H1 (cell line): ENCODE results near the gene RPUSD4. TPM values are rescaled to one million over a fixed set of nuclear protein-coding genes. Genes with fewer than 3 reads are reported as not detected.

Experiments used
- FOSL1 ChIP-seq: IDR thresholded peaks from 2 replicates; pipeline ENCODE4 v1.6.1; 2011; ENCODE audit warnings: mild to moderate bottlenecking, low read depth, low read length, moderate library complexity; ENCODE audit not compliant: insufficient read depth
- GTF2F1 ChIP-seq: IDR thresholded peaks from 2 replicates; pipeline ENCODE4 v1.6.1; 2012; ENCODE audit warnings: low read depth, low read length, improper control_type of control experiment, borderline replicate concordance
- HDAC2 ChIP-seq, 2 experiments: fragments of 300-600 bp in 1 of 2; sonication (generic) in 1 of 2; IDR thresholded peaks; 2 replicates each; pipeline ENCODE4 v1.6.1; 2011 to 2012; ENCODE audit warnings: low read depth in 2 of 2, low read length in 2 of 2, mild to moderate bottlenecking in 2 of 2, moderate library complexity in 2 of 2, borderline replicate concordance in 1 of 2, inconsistent platforms in 1 of 2
- MAFK ChIP-seq: IDR thresholded peaks from 2 replicates; pipeline ENCODE4 v1.6.1; 2012; ENCODE audit warnings: low read depth, mild to moderate bottlenecking, improper control_type of control experiment, low read length
- POLR2A ChIP-seq, 2 experiments: IDR thresholded peaks; 1 replicate in 1 of 2; 2 replicates in 1 of 2; pipeline ENCODE4 v1.6.1; 2011; ENCODE audit warnings: low read depth in 2 of 2, low read length in 2 of 2, mild to moderate bottlenecking in 2 of 2; ENCODE audit errors: control extremely low read depth in 1 of 2
- USF2 ChIP-seq: IDR thresholded peaks from 2 replicates; pipeline ENCODE4 v1.6.1; 2011; ENCODE audit warnings: low read length, improper control_type of control experiment
- polyA plus RNA-seq, 7 experiments: library from polyadenylated mRNA; depleted of rRNA in 3 of 7; stranded (reverse) in 5 of 7; unstranded in 2 of 7; fragments of >200 nt in 5 of 7; fragments of 200-250 nt in 2 of 7; gene quantifications; 1 replicate in 5 of 7; 2 replicates in 1 of 7; 4 replicates in 1 of 7; pipeline versions ENCODE4 v1.2.1 to v1.2.3, GENCODE V29; 2011 to 2013; ENCODE audit warnings: missing spikeins in 2 of 7, mixed read lengths in 2 of 7
- total RNA-seq: library from RNA; stranded (reverse); fragmentation: NEBNext Ultra II Directional; extraction: Animal tissue kit (Norgen Biotek cat#: 25700); gene quantifications from 2 replicates; pipeline ENCODE4 v1.2.1, GENCODE V29; 2021

Gene RPUSD4
- total and polyA plus RNA-seq, 2 of the 8 experiments (the other 6 are each of a cell fraction or from before 2014, with no cell fraction given) = 36.1 to 50.7 TPM

GRCh38 chr11:126205359-126205758 lies 6.1 kb downstream of the RPUSD4 start (continued):
- TF ChIP-seq USF2 (no peak), FOSL1 (no peak), GTF2F1 (no peak), MAFK (no peak), HDAC2 (IDR thresholded peaks at IDR 0.05; ENCODE audit: borderline replicate concordance in 1 of 2, low read depth in 2 of 2, low read length in 2 of 2) (no peak), POLR2A (IDR thresholded peaks at IDR 0.05; ENCODE audit: control extremely low read depth in 1 of 2, low read depth in 2 of 2, low read length in 2 of 2) (no peak)
